H1 (cell line): ENCODE results near the gene PPP1R12C.

Source experiments
- BRCA1 ChIP-seq: IDR thresholded peaks from 2 replicates; pipeline ENCODE4 v1.6.1; 2012; ENCODE audit warnings: low read depth, low read length, improper control_type of control experiment
- CBX5 ChIP-seq: fragments of 300-800, 300-1000 bp; sonication (generic); IDR thresholded peaks from 2 replicates; pipeline ENCODE4 v1.7.1; 2016; ENCODE audit warnings: antibody characterized with exemption, low read length, low read depth
- CHD2 ChIP-seq: IDR thresholded peaks from 2 replicates; pipeline ENCODE4 v1.6.1; 2012; ENCODE audit warnings: low read length, improper control_type of control experiment
- CTCF ChIP-seq, 3 experiments: IDR thresholded peaks; 1 replicate in 2 of 3; 2 replicates in 1 of 3; pipeline versions ENCODE4 v1.5.1 to v1.6.1; 2011; ENCODE audit warnings: low read length in 3 of 3, mild to moderate bottlenecking in 3 of 3, inconsistent platforms in 2 of 3, low read depth in 1 of 3, moderate library complexity in 1 of 3; ENCODE audit not compliant: insufficient read depth in 1 of 3; ENCODE audit errors: control extremely low read depth in 1 of 3
- EZH2 ChIP-seq: fragments of 200-600 bp; sonication (generic); IDR thresholded peaks from 2 replicates; pipeline ENCODE4 v1.7.1; 2012; ENCODE audit warnings: low read depth, mild to moderate bottlenecking, moderate library complexity, low read length, inconsistent platforms; ENCODE audit not compliant: severe bottlenecking
- KDM5A ChIP-seq: fragments of 200-600 bp; IDR thresholded peaks from 2 replicates; pipeline ENCODE4 v1.7.1; 2012; ENCODE audit warnings: mild to moderate bottlenecking, low read length, inconsistent platforms, mixed read lengths
- POLR2A ChIP-seq, 2 experiments: IDR thresholded peaks; 1 replicate in 1 of 2; 2 replicates in 1 of 2; pipeline ENCODE4 v1.6.1; 2011; ENCODE audit warnings: low read depth in 2 of 2, low read length in 2 of 2, mild to moderate bottlenecking in 2 of 2; ENCODE audit errors: control extremely low read depth in 1 of 2
- TBP ChIP-seq: IDR thresholded peaks from 2 replicates; pipeline ENCODE4 v1.6.1; 2011; ENCODE audit warnings: low read depth, low read length, improper control_type of control experiment
- TEAD4 ChIP-seq: IDR thresholded peaks from 2 replicates; pipeline ENCODE4 v1.6.1; 2012; ENCODE audit warnings: low read depth, low read length, inconsistent platforms, mixed read lengths
- USF2 ChIP-seq: IDR thresholded peaks from 2 replicates; pipeline ENCODE4 v1.6.1; 2011; ENCODE audit warnings: low read length, improper control_type of control experiment
- ZNF274 ChIP-seq: IDR thresholded peaks from 2 replicates; pipeline ENCODE4 v1.7.0; 2012; ENCODE audit warnings: low read length, borderline replicate concordance; ENCODE audit errors: extremely low read depth
- TF ChIP-seq, protein P1 (sequence below): IDR thresholded peaks from 2 replicates; pipeline ENCODE4 v1.6.1; 2011; ENCODE audit warnings: low read depth, mild to moderate bottlenecking, low read length; ENCODE audit not compliant: insufficient read depth

GRCh38 chr19:55076321-55076720 is 41.1 kb downstream of the PPP1R12C start:
- TF ChIP-seq CTCF (IDR thresholded peaks at IDR 0.05; ENCODE audit: control extremely low read depth in 1 of 3, insufficient read depth in 1 of 3, low read depth in 1 of 3, low read length in 3 of 3) (no peak), POLR2A (IDR thresholded peaks at IDR 0.05; ENCODE audit: control extremely low read depth in 1 of 2, low read depth in 2 of 2, low read length in 2 of 2) (no peak), CBX5 (no peak), CHD2 (no peak), USF2 (no peak), TBP (no peak), TEAD4 (no peak), EZH2 (no peak), ZNF274 (no peak), BRCA1 (no peak), KDM5A (no peak)
- TF ChIP-seq, protein P1, sequence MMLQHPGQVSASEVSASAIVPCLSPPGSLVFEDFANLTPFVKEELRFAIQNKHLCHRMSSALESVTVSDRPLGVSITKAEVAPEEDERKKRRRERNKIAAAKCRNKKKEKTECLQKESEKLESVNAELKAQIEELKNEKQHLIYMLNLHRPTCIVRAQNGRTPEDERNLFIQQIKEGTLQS: no peak
